Epithelial cell of esophagus (primary cell): ENCODE results near the gene ALG14.
"Not testable (repeated sequence)": the region's sequence is repeated elsewhere in the genome, so short reads cannot be mapped to it uniquely, and the experiment has no call there.

Experiments
- DNase-seq: peaks from one replicate; pipeline ENCODE4 v3.0.0; 2010; ENCODE audit warnings: low read depth
- H3K4me3 ChIP-seq: 2 replicates; pipeline ENCODE4 v1.5.1; 2011; ENCODE audit warnings: mild to moderate bottlenecking, low read length, control low read depth
- CTCF ChIP-seq: IDR thresholded peaks from 2 replicates; pipeline ENCODE4 v1.5.1; 2011; ENCODE audit warnings: low read depth, mild to moderate bottlenecking, low read length, control low read depth, inconsistent platforms; ENCODE audit not compliant: insufficient read depth; ENCODE audit errors: missing control alignments

Gene ALG14

GRCh38 chr1:95002540-95003432 is 70.0 kb downstream of the ALG14 start:
- no peak for DNase-seq
- H3K4me3 ChIP-seq = no peak overlapping the region
- no peak for TF ChIP-seq CTCF

GRCh38 chr1:95002164-95002539 is 70.6 kb downstream of the ALG14 start:
- no peak overlapping the region for H3K4me3 ChIP-seq
- DNase-seq = no peak
- no peak for TF ChIP-seq CTCF

- DNase-seq = no peak
- no peak overlapping the region for H3K4me3 ChIP-seq
- no peak for TF ChIP-seq CTCF
Observed at GRCh38 chr1:94999456-95000131, 73.2 kb downstream of the ALG14 start.

GRCh38 chr1:94998748-94999147 is 74.0 kb downstream of the ALG14 start:
- H3K4me3 ChIP-seq = no peak overlapping the region
- no peak for TF ChIP-seq CTCF
- DNase-seq = no peak

GRCh38 chr1:94998114-94998513 is 74.6 kb downstream of the ALG14 start:
- DNase-seq = no peak
- H3K4me3 ChIP-seq = no peak overlapping the region
- no peak for TF ChIP-seq CTCF

GRCh38 chr1:94995536-94995935 is 77.2 kb downstream of the ALG14 start:
- H3K4me3 ChIP-seq, DNase-seq: not testable (repeated sequence)

GRCh38 chr1:94994805-94995204 is 77.9 kb downstream of the ALG14 start:
- TF ChIP-seq CTCF = no peak
- no peak for DNase-seq
- no peak overlapping the region for H3K4me3 ChIP-seq
